ENCODE measurements around the gene OSBPL3.

GRCh38 chr7:24828891-24829661, 150.9 kb downstream of the OSBPL3 start:
- TF ChIP-seq CTCF (IDR thresholded peaks at IDR 0.05) = no peak
- no peak for TF ChIP-seq POLR2A (IDR thresholded peaks at IDR 0.05)
- no peak for TF ChIP-seq POLR2AphosphoS5 (IDR thresholded peaks at IDR 0.05)
- no peak for TF ChIP-seq EP300 (IDR thresholded peaks at IDR 0.05)

All from gastroesophageal sphincter (tissue), 3 donors.